ENCODE results near the gene ITGAD.
"Not testable (repeated sequence)": the region's sequence is repeated elsewhere in the genome, so short reads cannot be mapped to it uniquely, and the experiment has no call there.

Gene ITGAD

GRCh38 chr16:31439023-31439422 lies 45.9 kb downstream of the ITGAD start:
- Mint-ChIP-seq H3K4me1 (peaks cover 12% of the 10 kb centered on the region), H3K27me3 (peaks cover 11% of the 10 kb centered on the region)
- not testable (repeated sequence) for H3K4me3 Mint-ChIP-seq, H3K27ac Mint-ChIP-seq, H3K36me3 Mint-ChIP-seq, DNase-seq, H3K9me3 Mint-ChIP-seq
- CTCF ChIA-PET: interaction anchor here (1.1 to 1.7 kb wide), 4 partner anchors 8 to 56 kb away, joined by 3 to 6 read pairs (median 3); no protein-coding TSS in a partner anchor

DNA sequence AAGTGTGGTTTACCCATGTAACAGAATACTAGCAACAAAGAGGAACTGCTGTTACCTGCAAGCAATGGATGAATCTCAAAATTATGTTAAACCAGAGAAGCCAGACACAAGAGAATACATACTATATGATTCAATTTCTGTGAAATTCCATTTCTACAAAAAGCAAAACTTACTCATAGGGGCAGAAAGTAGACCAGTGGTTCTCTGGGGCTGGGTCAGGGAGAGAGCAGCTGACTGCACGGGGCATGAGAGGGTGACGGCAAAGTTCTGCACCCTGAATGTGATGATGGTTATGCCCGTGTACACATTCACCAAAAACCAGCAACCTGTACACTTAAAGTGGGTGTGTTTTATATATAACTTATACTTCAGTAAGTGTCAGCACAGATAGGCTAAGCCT lies 46.4 kb downstream of the ITGAD start:
- CTCF ChIA-PET: interaction anchor here (1.1 to 1.7 kb wide), 5 partner anchors 8 to 56 kb away, joined by 3 to 6 read pairs (median 3); no protein-coding TSS in a partner anchor
- H3K27me3 Mint-ChIP-seq: peaks cover 11% of the 10 kb centered on the region
- no peaks in the 10 kb centered on the region for H3K9me3 Mint-ChIP-seq
- no peak overlapping the region for H3K4me3 Mint-ChIP-seq
- no peak overlapping the region for H3K27ac Mint-ChIP-seq
- no peak for DNase-seq
- H3K36me3 Mint-ChIP-seq: no peaks in the 10 kb centered on the region
- peaks cover 12% of the 10 kb centered on the region for H3K4me1 Mint-ChIP-seq

DNA sequence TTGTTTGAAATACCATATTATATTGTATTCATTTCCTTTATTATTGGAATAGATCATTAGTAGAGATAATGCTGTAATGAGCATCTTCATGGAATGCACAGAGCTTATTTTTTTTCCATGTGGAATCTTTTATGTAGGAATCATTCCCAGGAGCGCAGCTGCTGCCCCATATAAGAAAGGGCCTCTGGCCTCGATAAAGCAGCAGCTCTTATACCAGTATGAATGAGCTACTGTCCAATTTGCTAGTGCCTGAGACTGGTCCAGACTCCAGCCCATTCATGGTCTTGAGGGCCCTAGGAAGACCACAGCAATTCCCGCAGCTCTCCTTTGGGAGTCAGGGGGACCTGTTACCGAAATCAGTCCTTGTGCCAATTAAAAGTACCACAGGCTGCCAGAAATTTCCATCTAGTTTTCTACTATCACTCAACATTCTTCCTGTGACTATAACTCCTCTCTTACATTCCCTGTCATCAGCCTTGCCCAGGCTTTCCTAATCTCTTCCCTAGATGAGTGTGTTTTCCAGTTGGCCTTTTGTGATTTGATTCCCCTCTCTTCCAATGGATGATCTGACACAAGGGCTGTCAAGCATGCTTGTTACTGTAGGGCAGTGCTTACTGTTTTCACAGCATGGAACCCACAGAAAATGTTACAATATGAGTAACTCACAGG lies 47.5 kb downstream of the ITGAD start:
- H3K9me3 Mint-ChIP-seq: no peaks in the 10 kb centered on the region
- no peaks in the 10 kb centered on the region for H3K36me3 Mint-ChIP-seq
- CTCF ChIA-PET: interaction anchor here (1.0 to 1.7 kb wide), 2 partner anchors 11 to 15 kb away, joined by 3 to 5 read pairs; no protein-coding TSS in a partner anchor
- H3K27me3 Mint-ChIP-seq: peaks cover 11% of the 10 kb centered on the region
- H3K4me3 Mint-ChIP-seq: no peak overlapping the region
- DNase-seq: no peak
- H3K4me1 Mint-ChIP-seq: peaks cover 12% of the 10 kb centered on the region
- H3K27ac Mint-ChIP-seq: no peak overlapping the region

GRCh38 chr16:31441956-31442355 lies 48.8 kb downstream of the ITGAD start:
- CTCF ChIA-PET: interaction anchor here (0.9 to 2.4 kb wide), 6 partner anchors 11 to 242 kb away, joined by 3 to 20 read pairs (median 10); no protein-coding TSS in a partner anchor
- H3K4me3 Mint-ChIP-seq: peak overlapping the region; percentile 78
- H3K27ac Mint-ChIP-seq: no peak overlapping the region
- H3K27me3 Mint-ChIP-seq: peaks cover 16% of the 10 kb centered on the region
- no peaks in the 10 kb centered on the region for H3K9me3 Mint-ChIP-seq
- no peak for DNase-seq
- no peaks in the 10 kb centered on the region for H3K36me3 Mint-ChIP-seq
- H3K4me1 Mint-ChIP-seq: peaks cover 12% of the 10 kb centered on the region

DNA sequence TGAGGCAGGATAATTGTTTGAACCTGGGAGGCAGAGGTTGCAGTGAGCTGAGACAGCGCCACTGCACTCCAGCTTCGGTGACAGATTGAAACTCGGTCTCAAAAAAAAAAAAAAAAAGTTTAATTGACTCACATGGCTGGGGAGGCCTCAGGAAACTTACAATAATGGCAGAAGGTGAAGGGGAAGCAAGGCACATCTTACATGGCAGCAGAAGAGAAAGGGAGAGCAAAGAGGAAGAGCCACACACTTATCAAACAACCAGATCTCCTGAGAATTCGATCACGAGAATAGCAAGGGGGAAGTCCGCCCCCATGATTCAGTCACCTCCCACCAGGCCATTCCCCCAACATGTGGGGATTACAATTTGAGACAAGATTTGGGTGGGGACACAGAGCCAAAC lies 52.8 kb downstream of the ITGAD start:
- CTCF ChIA-PET: interaction anchor here (1.3 kb wide), 1 partner anchor 15 kb away, joined by 4 read pairs; no protein-coding TSS in a partner anchor
- H3K27ac Mint-ChIP-seq: not testable (repeated sequence)

DNA sequence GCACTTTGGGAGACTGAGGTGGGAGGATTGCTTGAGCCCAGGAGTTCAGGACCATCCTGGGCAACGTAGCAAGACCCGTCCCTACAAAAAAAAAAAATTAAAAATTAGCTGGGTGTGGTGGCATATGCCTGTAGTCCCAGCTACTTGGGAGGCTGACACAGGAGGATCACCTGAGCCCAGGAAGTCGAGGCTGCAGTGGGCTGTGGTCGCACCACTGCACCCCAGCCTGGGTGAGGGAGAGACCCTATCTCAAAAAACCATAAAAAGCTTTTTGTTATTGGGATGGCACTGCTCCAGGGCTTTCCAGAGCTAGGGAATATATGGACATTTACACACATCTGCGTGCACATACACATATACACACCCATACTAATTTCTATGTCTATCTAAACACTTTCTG lies 58.1 kb downstream of the ITGAD start:
- Mint-ChIP-seq H3K27ac (no peak overlapping the region), H3K4me1 (peaks cover 28% of the 10 kb centered on the region), H3K36me3 (peaks cover 13% of the 10 kb centered on the region), H3K9me3 (no peaks in the 10 kb centered on the region), H3K27me3 (no peaks in the 10 kb centered on the region), H3K4me3 (no peak overlapping the region)
- DNase-seq: no peak
- CTCF ChIA-PET: interaction anchor here (1.7 to 2.5 kb wide), 3 partner anchors 8 to 69 kb away, joined by 5 to 15 read pairs (median 7); partner anchors contain the start of gene ZNF843

More for the DNA sequence above, 52.8 kb downstream of the ITGAD start:
- H3K4me3 Mint-ChIP-seq, DNase-seq, H3K9me3 Mint-ChIP-seq, H3K36me3 Mint-ChIP-seq, H3K4me1 Mint-ChIP-seq: not testable (repeated sequence)
- H3K27me3 Mint-ChIP-seq: peaks cover 16% of the 10 kb centered on the region

GRCh38 chr16:31451681-31452351 lies 58.7 kb downstream of the ITGAD start:
- DNase-seq: no peak
- Mint-ChIP-seq H3K9me3 (no peaks in the 10 kb centered on the region), H3K4me3 (no peak overlapping the region), H3K36me3 (peaks cover 15% of the 10 kb centered on the region), H3K4me1 (peaks cover 33% of the 10 kb centered on the region), H3K27me3 (no peaks in the 10 kb centered on the region), H3K27ac (no peak overlapping the region)
- CTCF ChIA-PET: interaction anchor here (1.7 to 2.5 kb wide), 3 partner anchors 9 to 69 kb away, joined by 5 to 15 read pairs (median 7); partner anchors contain the start of gene ZNF843

DNA sequence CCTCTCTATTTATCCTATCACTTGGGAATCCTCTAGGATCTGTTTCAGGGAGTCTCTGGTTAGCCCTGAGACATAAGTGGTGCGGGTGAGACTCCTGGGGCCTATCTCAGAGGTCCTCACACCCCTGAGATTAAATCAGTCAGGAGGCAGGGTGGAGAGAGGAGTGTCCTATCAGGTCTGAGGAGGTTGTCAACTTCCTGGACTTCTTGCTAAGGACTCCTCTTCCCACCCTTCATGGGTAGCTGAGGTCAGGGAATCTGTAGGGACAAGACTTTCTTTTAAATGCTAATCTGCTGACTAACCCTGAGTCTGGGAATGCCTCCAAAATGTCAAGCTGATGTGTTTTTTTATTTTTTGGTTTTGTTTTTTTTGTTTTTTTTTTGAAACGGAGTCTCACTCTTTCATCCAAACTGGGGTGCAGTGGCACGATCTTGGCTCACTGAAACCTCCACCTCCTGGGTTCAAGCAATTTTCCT lies 59.5 kb downstream of the ITGAD start:
- Mint-ChIP-seq H3K27ac (no peak overlapping the region), H3K9me3 (no peaks in the 10 kb centered on the region), H3K4me1 (peaks cover 41% of the 10 kb centered on the region), H3K36me3 (peaks cover 22% of the 10 kb centered on the region), H3K27me3 (no peaks in the 10 kb centered on the region), H3K4me3 (no peak overlapping the region)
- no peak for DNase-seq
- CTCF ChIA-PET: interaction anchor here (1.7 to 2.5 kb wide), 3 partner anchors 8 to 70 kb away, joined by 5 to 15 read pairs (median 7); partner anchors contain the start of gene ZNF843

- Mint-ChIP-seq H3K9me3 (no peaks in the 10 kb centered on the region), H3K36me3 (peaks cover 28% of the 10 kb centered on the region), H3K4me3 (no peak overlapping the region), H3K27me3 (no peaks in the 10 kb centered on the region), H3K4me1 (peaks cover 47% of the 10 kb centered on the region), H3K27ac (no peak overlapping the region)
- no peak for DNase-seq
- CTCF ChIA-PET: interaction anchor here (0.6 to 2.5 kb wide), 2 partner anchors 11 to 155 kb away, joined by 4 to 15 read pairs; partner anchors contain the start of gene ZNF843
Observed at GRCh38 chr16:31453255-31454204, 60.4 kb downstream of the ITGAD start.

DNA sequence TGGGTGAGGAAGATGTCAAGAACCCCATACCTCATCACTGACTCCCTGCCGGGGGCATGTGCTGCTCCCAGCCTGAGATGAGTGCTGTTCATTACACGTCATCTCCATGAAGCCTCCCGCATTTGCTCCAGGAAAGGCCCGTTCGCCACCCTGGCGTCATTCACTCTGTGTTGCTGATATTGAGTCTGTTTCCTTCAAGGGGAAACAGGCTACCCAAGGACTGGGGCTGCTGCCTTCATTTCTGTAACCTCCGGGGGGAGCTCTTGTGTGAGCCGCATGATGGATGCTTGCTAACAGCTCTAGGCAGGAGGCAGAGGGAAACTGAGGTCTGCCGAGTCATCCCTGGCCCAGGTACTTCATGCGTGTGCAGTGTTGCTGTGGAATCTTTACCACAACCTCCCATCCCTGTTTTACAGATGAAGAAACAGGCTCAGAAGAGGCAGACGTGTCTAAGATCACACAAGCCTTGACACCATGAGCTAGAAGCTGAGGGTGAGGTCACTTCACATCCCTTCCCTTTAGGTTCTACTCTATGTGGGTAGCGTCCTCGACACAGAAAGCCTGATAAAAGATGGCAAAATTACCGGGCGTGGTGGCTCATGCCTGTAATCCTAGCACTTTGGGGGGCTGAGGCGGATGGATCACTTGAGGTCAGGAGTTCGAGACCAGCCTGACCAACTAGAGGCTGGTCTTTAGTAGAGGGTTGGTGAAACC lies 62.6 kb downstream of the ITGAD start:
- no peaks in the 10 kb centered on the region for H3K9me3 Mint-ChIP-seq
- H3K4me1 Mint-ChIP-seq: peaks cover 58% of the 10 kb centered on the region
- peaks cover 28% of the 10 kb centered on the region for H3K36me3 Mint-ChIP-seq
- peak overlapping the region; percentile 15 for H3K4me3 Mint-ChIP-seq
- DNase-seq: peak; percentile 53
- peak overlapping the region; percentile 30 for H3K27ac Mint-ChIP-seq
- H3K27me3 Mint-ChIP-seq: peaks cover 3% of the 10 kb centered on the region
- CTCF ChIA-PET: interaction anchor here (0.5 to 7.8 kb wide), 11 partner anchors 13 to 639 kb away, joined by 3 to 62 read pairs (median 5); partner anchors contain the start of gene ZNF843

- peaks cover 58% of the 10 kb centered on the region for H3K4me1 Mint-ChIP-seq
- no peak for DNase-seq
- no peaks in the 10 kb centered on the region for H3K9me3 Mint-ChIP-seq
- H3K36me3 Mint-ChIP-seq: peaks cover 28% of the 10 kb centered on the region
- peak overlapping the region; percentile 21 for H3K4me3 Mint-ChIP-seq
- peak overlapping the region; percentile 19 for H3K27ac Mint-ChIP-seq
- CTCF ChIA-PET: interaction anchor here (1.4 to 7.8 kb wide), 3 partner anchors 71 to 410 kb away, joined by 5 to 62 read pairs (median 29); no protein-coding TSS in a partner anchor
- H3K27me3 Mint-ChIP-seq: peaks cover 3% of the 10 kb centered on the region
Observed at GRCh38 chr16:31456988-31457360, 63.8 kb downstream of the ITGAD start.

- no peaks in the 10 kb centered on the region for H3K9me3 Mint-ChIP-seq
- H3K27ac Mint-ChIP-seq: peak overlapping the region; percentile 98
- CTCF ChIA-PET: interaction anchor here (0.7 to 7.8 kb wide), 8 partner anchors 11 to 409 kb away, joined by 3 to 62 read pairs (median 3); partner anchors contain the start of gene RUSF1
- H3K4me1 Mint-ChIP-seq: peaks cover 57% of the 10 kb centered on the region
- H3K4me3 Mint-ChIP-seq: peak overlapping the region; percentile 92
- H3K27me3 Mint-ChIP-seq: peaks cover 3% of the 10 kb centered on the region
- peak; percentile 76 for DNase-seq
- peaks cover 34% of the 10 kb centered on the region for H3K36me3 Mint-ChIP-seq
Observed at GRCh38 chr16:31458073-31458843, 65.1 kb downstream of the ITGAD start.

Measured in activated naive CD4-positive, alpha-beta T cell treated with anti-CD3 and anti-CD28 coated beads, Interleukin-2, amount 10 ng/mL, durations not matched to agents 7 days and 5 days (primary cell).